Measurements from ENCODE around the gene PSMA4.
A peak's percentile ranks its signal among the peaks of the same experiment; 100 is the strongest.

PSMA4 gene

DNA sequence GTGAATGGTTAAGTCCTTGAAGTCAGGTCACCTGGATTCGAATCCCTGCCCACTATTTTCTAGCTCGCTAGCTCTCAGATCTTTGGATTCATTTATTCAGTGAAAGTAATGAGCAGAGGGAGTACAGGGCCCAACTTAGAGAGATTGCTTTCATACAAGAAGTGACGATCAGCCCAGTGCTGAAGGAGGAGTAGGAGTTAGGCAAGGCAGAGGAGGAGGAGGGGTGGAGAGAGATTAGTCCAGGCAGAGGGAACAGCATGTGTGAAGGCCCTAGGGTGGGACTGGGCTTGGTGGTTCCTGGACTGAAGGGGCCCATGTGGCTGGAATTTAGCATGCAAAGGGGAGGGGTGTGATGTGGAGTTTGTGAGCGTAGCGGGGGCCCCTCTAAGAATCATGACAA, 21.2 kb downstream of the PSMA4 start:
- H2AFZ ChIP-seq (ENCODE audit: insufficient read depth, low read length, poor library complexity) = no peak overlapping the region
- no peak overlapping the region for H3K27ac ChIP-seq (ENCODE audit: low read depth, low read length)
- no peak overlapping the region for H4K91ac ChIP-seq (ENCODE audit: low read depth, low read length)
- H3K4me1 ChIP-seq (ENCODE audit: control insufficient read depth in 1 of 2, insufficient read depth in 2 of 2, low read length in 2 of 2) = peaks cover 2 to 9% of the 10 kb centered on the region in 2 experiments
- H3K4me2 ChIP-seq (ENCODE audit: low read length) = no peak overlapping the region
- DNase-seq = no peak
- no peaks in the 10 kb centered on the region for H3K36me3 ChIP-seq (ENCODE audit: control insufficient read depth in 1 of 2, insufficient read depth in 2 of 2, low read length in 2 of 2)
- no peak overlapping the region for H4K8ac ChIP-seq (ENCODE audit: low read depth, low read length)
- no peaks in the 10 kb centered on the region for H3K27me3 ChIP-seq (ENCODE audit: insufficient read depth, low read length)
- no peak overlapping the region for H2BK12ac ChIP-seq (ENCODE audit: low read length)
- H3K18ac ChIP-seq (ENCODE audit: low read length) = no peak overlapping the region
- H3K9ac ChIP-seq (ENCODE audit: low read length) = no peak overlapping the region
- H4K12ac ChIP-seq (ENCODE audit: low read depth, low read length) = no peak overlapping the region
- no peaks in the 10 kb centered on the region for H3K79me2 ChIP-seq (ENCODE audit: control insufficient read depth, insufficient read depth, low read length, poor library complexity)
- no peak overlapping the region for H2BK5ac ChIP-seq (ENCODE audit: low read depth, low read length, poor library complexity)
- H3K14ac ChIP-seq (ENCODE audit: low read length) = no peak overlapping the region
- no peak overlapping the region for H3K4me3 ChIP-seq (ENCODE audit: low read depth, low read length)
- no peaks in the 10 kb centered on the region for H3K9me3 ChIP-seq (ENCODE audit: insufficient read depth, low read depth, low read length)
- no peak overlapping the region for H2AK5ac ChIP-seq (ENCODE audit: low read length)
- H2BK120ac ChIP-seq (ENCODE audit: insufficient read depth, low read length, poor library complexity) = no peak overlapping the region
- WGBS (ENCODE audit: extremely low coverage, insufficient coverage, insufficient read length) = no CpG with 5 or more reads among the region's 5 CpGs
- no peak overlapping the region for H3K4ac ChIP-seq (ENCODE audit: low read depth, low read length)
- H3K23ac ChIP-seq (ENCODE audit: low read length) = no peak overlapping the region
- no peaks in the 10 kb centered on the region for H3K79me1 ChIP-seq (ENCODE audit: low read length)

DNA sequence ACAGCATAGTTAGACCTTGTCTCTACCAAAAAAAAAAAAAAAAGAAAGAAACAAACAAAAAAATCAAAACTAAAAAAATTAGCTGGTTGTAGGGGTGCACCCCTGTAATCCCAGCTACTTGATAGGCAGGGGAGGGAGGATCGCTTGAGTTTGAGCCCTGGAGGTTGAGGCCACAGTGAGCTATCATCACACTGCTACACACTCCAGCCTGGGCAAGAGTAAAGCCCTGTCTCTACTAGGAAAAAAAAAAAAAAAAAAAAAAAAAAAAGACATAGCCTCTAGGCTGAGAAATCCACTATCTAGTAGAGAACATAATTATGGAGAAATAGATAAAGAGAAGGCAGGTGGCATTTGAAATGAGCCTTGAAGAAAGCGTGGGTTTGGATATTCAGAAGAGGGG, 22.8 kb downstream of the PSMA4 start:
- Histone ChIP-seq H3K36me3 (ENCODE audit: control insufficient read depth in 1 of 2, insufficient read depth in 2 of 2, low read length in 2 of 2) (no peaks in the 10 kb centered on the region), H4K91ac (ENCODE audit: low read depth, low read length) (no peak overlapping the region), H3K79me1 (ENCODE audit: low read length) (no peaks in the 10 kb centered on the region), H2BK12ac (ENCODE audit: low read length) (no peak overlapping the region), H3K4me1 (ENCODE audit: control insufficient read depth in 1 of 2, insufficient read depth in 2 of 2, low read length in 2 of 2) (peaks cover 2 to 9% of the 10 kb centered on the region in 2 experiments), H3K18ac (ENCODE audit: low read length) (no peak overlapping the region), H3K27me3 (ENCODE audit: insufficient read depth, low read length) (no peaks in the 10 kb centered on the region), H3K4ac (ENCODE audit: low read depth, low read length) (no peak overlapping the region), H4K12ac (ENCODE audit: low read depth, low read length) (no peak overlapping the region), H3K27ac (ENCODE audit: low read depth, low read length) (no peak overlapping the region), H4K8ac (ENCODE audit: low read depth, low read length) (no peak overlapping the region), H3K4me2 (ENCODE audit: low read length) (no peak overlapping the region), H2AK5ac (ENCODE audit: low read length) (no peak overlapping the region), H3K9ac (ENCODE audit: low read length) (no peak overlapping the region), H2BK120ac (ENCODE audit: insufficient read depth, low read length, poor library complexity) (no peak overlapping the region), H3K9me3 (ENCODE audit: insufficient read depth, low read depth, low read length) (no peaks in the 10 kb centered on the region), H3K79me2 (ENCODE audit: control insufficient read depth, insufficient read depth, low read length, poor library complexity) (no peaks in the 10 kb centered on the region), H3K14ac (ENCODE audit: low read length) (no peak overlapping the region), H3K4me3 (ENCODE audit: low read depth, low read length) (no peak overlapping the region), H2BK5ac (ENCODE audit: low read depth, low read length, poor library complexity) (no peak overlapping the region), H2AFZ (ENCODE audit: insufficient read depth, low read length, poor library complexity) (no peak overlapping the region), H3K23ac (ENCODE audit: low read length) (no peak overlapping the region)
- no peak for DNase-seq
- no CpG with 5 or more reads among the region's 2 CpGs for WGBS (ENCODE audit: extremely low coverage, insufficient coverage, insufficient read length)

DNA sequence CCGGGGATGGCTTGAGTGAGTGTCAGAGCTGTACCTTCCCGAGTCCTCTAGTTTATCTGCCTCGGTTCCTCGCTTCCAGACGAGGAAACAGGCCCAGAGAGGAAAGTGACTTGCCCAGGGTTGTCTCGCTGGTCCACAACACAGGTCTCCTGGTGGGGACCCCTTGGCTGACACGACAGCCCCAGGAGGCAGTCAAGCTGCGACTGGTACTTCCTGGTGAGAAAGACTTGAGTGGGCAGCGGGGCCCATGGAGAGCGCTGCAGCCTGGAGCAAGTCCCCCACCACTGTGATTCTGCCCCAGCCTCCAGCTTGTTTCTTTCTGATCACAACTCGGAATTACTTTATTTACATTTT, 24.5 kb downstream of the PSMA4 start:
- no peaks in the 10 kb centered on the region for H3K27me3 ChIP-seq (ENCODE audit: insufficient read depth, low read length)
- no peak overlapping the region for H4K91ac ChIP-seq (ENCODE audit: low read depth, low read length)
- no peak overlapping the region for H3K18ac ChIP-seq (ENCODE audit: low read length)
- H3K36me3 ChIP-seq (ENCODE audit: control insufficient read depth in 1 of 2, insufficient read depth in 2 of 2, low read length in 2 of 2) = no peaks in the 10 kb centered on the region
- no peak for DNase-seq
- H3K79me2 ChIP-seq (ENCODE audit: control insufficient read depth, insufficient read depth, low read length, poor library complexity) = no peaks in the 10 kb centered on the region
- H3K9ac ChIP-seq (ENCODE audit: low read length) = no peak overlapping the region
- no peaks in the 10 kb centered on the region for H3K9me3 ChIP-seq (ENCODE audit: insufficient read depth, low read depth, low read length)
- H3K79me1 ChIP-seq (ENCODE audit: low read length) = no peaks in the 10 kb centered on the region
- no CpG with 5 or more reads among the region's 11 CpGs for WGBS (ENCODE audit: extremely low coverage, insufficient coverage, insufficient read length)
- no peak overlapping the region for H2BK12ac ChIP-seq (ENCODE audit: low read length)
- H4K12ac ChIP-seq (ENCODE audit: low read depth, low read length) = no peak overlapping the region
- peaks cover 2 to 9% of the 10 kb centered on the region in 2 experiments for H3K4me1 ChIP-seq (ENCODE audit: control insufficient read depth in 1 of 2, insufficient read depth in 2 of 2, low read length in 2 of 2)
- H2BK120ac ChIP-seq (ENCODE audit: insufficient read depth, low read length, poor library complexity) = no peak overlapping the region
- H3K23ac ChIP-seq (ENCODE audit: low read length) = no peak overlapping the region
- H3K4me2 ChIP-seq (ENCODE audit: low read length) = peak overlapping the region; percentile 95
- H2AFZ ChIP-seq (ENCODE audit: insufficient read depth, low read length, poor library complexity) = no peak overlapping the region
- H3K4me3 ChIP-seq (ENCODE audit: low read depth, low read length) = no peak overlapping the region
- no peak overlapping the region for H3K27ac ChIP-seq (ENCODE audit: low read depth, low read length)
- H2BK5ac ChIP-seq (ENCODE audit: low read depth, low read length, poor library complexity) = no peak overlapping the region
- H3K4ac ChIP-seq (ENCODE audit: low read depth, low read length) = no peak overlapping the region
- no peak overlapping the region for H4K8ac ChIP-seq (ENCODE audit: low read depth, low read length)
- no peak overlapping the region for H3K14ac ChIP-seq (ENCODE audit: low read length)
- H2AK5ac ChIP-seq (ENCODE audit: low read length) = no peak overlapping the region

DNA sequence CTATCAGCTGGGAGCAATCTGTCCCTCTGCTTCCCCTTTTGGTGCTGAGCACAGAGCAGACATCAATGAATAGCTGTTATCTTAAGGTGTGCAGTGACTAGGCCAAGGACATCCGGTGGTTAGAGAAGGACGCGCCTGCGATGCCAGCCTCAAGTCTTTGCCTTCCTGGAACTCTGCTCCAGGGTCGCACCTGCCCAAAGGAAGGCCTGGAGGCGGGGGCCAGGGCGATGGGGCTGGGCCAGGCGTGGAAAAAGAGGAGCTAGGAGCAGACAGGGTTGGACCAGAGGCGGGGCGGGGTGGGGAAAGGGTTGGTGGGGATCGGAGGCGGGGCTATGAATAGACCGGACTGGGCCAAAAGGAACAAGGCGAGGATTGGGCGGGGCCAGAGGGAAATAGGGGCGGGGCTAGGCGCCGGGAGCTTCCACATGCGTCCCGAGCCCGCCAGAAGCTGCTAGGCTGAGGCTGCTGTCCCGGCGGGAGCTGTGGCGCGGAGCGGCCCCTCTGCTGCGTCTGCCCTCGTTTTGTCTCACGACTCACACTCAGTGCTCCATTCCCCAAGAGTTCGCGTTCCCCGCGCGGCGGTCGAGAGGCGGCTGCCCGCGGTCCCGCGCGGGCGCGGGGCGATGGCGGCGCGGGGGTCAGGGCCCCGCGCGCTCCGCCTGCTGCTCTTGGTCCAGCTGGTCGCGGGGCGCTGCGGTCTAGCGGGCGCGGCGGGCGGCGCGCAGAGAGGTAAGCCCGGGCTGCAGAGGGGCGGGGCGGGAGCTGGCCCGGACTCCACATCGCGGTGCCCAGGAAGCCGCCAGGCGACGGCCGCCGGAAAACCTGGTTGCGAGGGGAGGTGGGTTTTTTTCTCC, 25.1 kb downstream of the PSMA4 start, which contains the start of gene CHRNA5:
TSS of gene CHRNA5 (plus strand) at position 424 of the 854 bp plus-strand sequence. CDS start at position 624, 200 bp downstream.
- Histone ChIP-seq H2BK12ac (ENCODE audit: low read length) (no peak within 1 kb of the TSS), H4K8ac (ENCODE audit: low read depth, low read length) (no peak within 1 kb of the TSS), H3K79me2 (ENCODE audit: control insufficient read depth, insufficient read depth, low read length, poor library complexity) (no peaks in the 10 kb centered on the region), H3K4ac (ENCODE audit: low read depth, low read length) (no peak within 1 kb of the TSS), H3K14ac (ENCODE audit: low read length) (peak within 1 kb of the TSS; percentile 63), H2AK5ac (ENCODE audit: low read length) (no peak within 1 kb of the TSS), H3K4me1 (ENCODE audit: control insufficient read depth in 1 of 2, insufficient read depth in 2 of 2, low read length in 2 of 2) (peaks cover 2 to 9% of the 10 kb centered on the region in 2 experiments), H3K79me1 (ENCODE audit: low read length) (no peaks in the 10 kb centered on the region), H2BK5ac (ENCODE audit: low read depth, low read length, poor library complexity) (no peak within 1 kb of the TSS), H3K36me3 (ENCODE audit: control insufficient read depth in 1 of 2, insufficient read depth in 2 of 2, low read length in 2 of 2) (no peaks in the 10 kb centered on the region), H3K4me3 (ENCODE audit: low read depth, low read length) (peak within 1 kb of the TSS; percentile 70), H3K23ac (ENCODE audit: low read length) (no peak within 1 kb of the TSS), H4K12ac (ENCODE audit: low read depth, low read length) (peak within 1 kb of the TSS; percentile 26), H2BK120ac (ENCODE audit: insufficient read depth, low read length, poor library complexity) (peak within 1 kb of the TSS; percentile 16), H4K91ac (ENCODE audit: low read depth, low read length) (no peak within 1 kb of the TSS), H3K27ac (ENCODE audit: low read depth, low read length) (no peak within 1 kb of the TSS), H3K4me2 (ENCODE audit: low read length) (peak within 1 kb of the TSS; percentile 95), H3K9me3 (ENCODE audit: insufficient read depth, low read depth, low read length) (no peaks in the 10 kb centered on the region), H3K27me3 (ENCODE audit: insufficient read depth, low read length) (no peaks in the 10 kb centered on the region), H2AFZ (ENCODE audit: insufficient read depth, low read length, poor library complexity) (peak within 1 kb of the TSS; percentile 100), H3K18ac (ENCODE audit: low read length) (peak within 1 kb of the TSS; percentile 88), H3K9ac (ENCODE audit: low read length) (peak within 1 kb of the TSS; percentile 54)
- WGBS (ENCODE audit: extremely low coverage, insufficient coverage, insufficient read length) = no CpG with 5 or more reads among the region's 75 CpGs
- peak; percentile 93 to 94 for DNase-seq
